Activated CD8-positive, alpha-beta memory T cell treated with anti-CD3 and anti-CD28 coated beads for 1 hour (primary cell): ENCODE data around the gene RPL32.
A peak's percentile ranks its signal among the peaks of the same experiment; 100 is the strongest.
"Not testable (repeated sequence)": the region's sequence is repeated elsewhere in the genome, so short reads cannot be mapped to it uniquely, and the experiment has no call there.

Experiments
- DNase-seq, 2 donors: peaks; one replicate each; pipeline ENCODE4 v3.0.0-alpha.2; 2020; ENCODE audit warnings: low read depth in 1 of 2; ENCODE audit errors: extremely low read depth in 1 of 2

The RPL32 gene

GRCh38 chr3:12868039-12869034 is 27.0 kb upstream of the RPL32 start:
- DNase-seq: peak in 1 of 2 donors; percentile 40

GRCh38 chr3:12866836-12867235 is 25.5 kb upstream of the RPL32 start:
- DNase-seq: no peak

- no peak for DNase-seq
Measured at GRCh38 chr3:12865271-12865670, 23.9 kb upstream of the RPL32 start.

DNA sequence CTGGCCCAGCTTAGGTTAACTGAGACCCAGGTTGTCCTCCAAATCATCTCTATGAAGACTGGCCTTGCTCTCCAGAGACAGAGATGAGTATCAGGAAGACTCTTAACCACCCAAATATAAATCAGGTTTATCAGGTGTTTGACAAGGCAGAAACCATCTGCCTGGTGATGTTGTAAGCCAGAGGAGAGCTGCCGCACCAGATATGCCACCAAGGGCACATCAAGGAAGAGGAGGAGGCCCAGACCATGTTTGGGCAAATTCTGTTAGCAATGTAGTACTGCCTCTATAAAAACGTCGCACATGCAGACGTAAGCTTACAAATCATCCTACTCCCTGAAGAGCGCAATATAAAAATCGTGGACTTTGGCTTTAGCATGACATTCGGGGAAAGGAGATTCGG is 21.0 kb upstream of the RPL32 start:
- DNase-seq: no peak

GRCh38 chr3:12861611-12862010 is 20.2 kb upstream of the RPL32 start:
- DNase-seq: no peak

GRCh38 chr3:12859840-12860239 is 18.5 kb upstream of the RPL32 start:
- no peak for DNase-seq

DNA sequence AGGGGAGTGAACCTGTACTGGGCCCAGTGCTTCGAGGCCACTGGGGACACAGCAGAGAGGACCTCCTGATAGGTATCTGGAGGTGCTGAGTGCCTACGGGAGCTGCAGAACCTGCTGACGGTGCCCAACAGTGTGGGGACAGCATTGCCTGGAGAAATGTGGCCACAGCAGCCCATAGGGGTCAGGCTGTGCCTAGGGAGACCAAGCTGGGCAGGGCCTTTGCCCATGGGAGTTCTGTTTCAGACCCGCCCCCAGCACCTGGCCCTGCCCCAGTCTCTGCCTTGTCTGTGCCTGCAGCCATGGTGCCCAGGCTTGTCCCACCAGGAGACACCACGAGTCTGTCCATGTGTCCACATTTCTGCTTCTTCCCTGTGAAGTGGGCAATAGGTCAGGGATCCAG is 15.3 kb upstream of the RPL32 start:
- no peak for DNase-seq

DNA sequence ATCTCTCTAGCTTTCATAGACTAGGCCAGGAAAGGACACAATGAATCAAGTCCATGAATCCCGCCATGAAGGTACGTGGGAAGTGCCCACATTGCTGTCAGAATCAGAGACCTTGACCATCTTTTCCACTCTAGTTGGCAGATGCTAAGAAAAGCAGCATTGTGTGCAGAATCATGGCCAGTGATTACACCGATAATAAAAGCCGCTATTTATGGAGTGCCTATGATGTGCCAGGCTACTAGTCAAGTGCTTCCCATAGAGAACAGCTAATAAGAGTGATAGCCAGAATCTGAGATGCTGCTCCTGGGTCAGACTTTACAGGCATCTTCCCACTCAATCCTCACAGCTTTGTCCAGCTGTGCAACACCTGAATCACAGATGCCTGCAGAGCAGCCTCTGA is 13.2 kb upstream of the RPL32 start:
- DNase-seq: no peak

DNA sequence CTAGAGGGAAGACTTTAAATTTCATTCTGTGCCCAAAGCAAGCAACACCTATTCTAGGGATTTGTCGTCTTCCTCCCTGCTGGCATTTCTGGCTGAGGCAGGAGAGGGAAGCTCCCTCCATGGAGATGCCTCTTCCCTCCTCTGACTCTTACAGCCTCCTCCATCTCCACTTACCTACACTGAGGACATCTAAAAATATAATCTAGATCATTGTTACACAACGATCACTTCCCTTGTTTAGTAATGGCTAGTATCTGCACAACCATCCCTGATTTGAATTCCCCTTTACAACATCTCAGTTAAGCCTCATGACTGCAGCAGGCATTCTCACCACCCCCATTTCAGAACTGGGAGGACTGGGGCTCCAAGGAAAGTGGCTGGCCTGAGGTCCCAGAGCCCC is 12.5 kb upstream of the RPL32 start:
- not testable (repeated sequence) for DNase-seq

- no peak for DNase-seq
Measured at GRCh38 chr3:12852201-12852600, 10.8 kb upstream of the RPL32 start.

GRCh38 chr3:12845811-12846210 is 4.4 kb upstream of the RPL32 start:
- no peak for DNase-seq

- DNase-seq: no peak
Measured at GRCh38 chr3:12842469-12842868, 1.1 kb upstream of the RPL32 start.

DNA sequence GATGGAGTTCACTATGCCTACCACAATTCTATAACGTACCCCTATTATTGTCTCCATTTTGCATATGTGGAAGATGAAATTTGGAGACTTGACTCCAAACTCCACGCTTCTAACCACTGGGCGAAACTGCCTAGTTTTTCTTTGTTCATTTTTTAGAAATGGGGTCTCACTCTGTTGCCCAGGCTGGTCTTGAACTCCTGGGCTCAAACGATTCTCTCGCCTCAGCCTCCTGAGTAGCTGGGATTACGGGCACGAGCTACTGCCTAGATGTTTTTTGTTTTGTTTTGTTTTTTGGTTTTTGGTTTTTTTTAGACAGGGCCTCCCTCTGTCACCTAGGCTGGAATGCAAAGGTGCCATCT is 584 bp upstream of the RPL32 start:
- DNase-seq: no peak

GRCh38 chr3:12840591-12841148 is 695 bp downstream of the RPL32 start:
- no peak for DNase-seq

DNA sequence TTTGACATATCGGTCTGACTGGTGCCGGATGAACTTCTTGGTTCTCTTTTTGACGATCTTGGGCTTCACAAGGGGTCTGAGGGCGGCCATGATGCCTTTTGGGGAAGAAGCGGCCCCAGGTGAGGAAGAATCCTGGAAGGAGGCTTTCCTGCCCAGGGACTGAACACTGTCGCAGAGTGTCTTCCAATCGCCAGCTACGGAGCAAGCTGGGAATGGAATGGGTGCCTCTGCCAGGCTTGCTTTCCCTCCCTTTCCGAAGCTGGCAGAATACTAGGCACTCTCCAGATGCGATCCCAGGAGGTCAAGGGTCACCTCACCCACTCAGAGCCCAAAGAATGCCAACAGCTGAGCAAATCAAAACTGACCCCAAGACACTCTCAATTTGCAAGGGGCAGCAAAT is 1.2 kb downstream of the RPL32 start:
- not testable (repeated sequence) for DNase-seq

DNA sequence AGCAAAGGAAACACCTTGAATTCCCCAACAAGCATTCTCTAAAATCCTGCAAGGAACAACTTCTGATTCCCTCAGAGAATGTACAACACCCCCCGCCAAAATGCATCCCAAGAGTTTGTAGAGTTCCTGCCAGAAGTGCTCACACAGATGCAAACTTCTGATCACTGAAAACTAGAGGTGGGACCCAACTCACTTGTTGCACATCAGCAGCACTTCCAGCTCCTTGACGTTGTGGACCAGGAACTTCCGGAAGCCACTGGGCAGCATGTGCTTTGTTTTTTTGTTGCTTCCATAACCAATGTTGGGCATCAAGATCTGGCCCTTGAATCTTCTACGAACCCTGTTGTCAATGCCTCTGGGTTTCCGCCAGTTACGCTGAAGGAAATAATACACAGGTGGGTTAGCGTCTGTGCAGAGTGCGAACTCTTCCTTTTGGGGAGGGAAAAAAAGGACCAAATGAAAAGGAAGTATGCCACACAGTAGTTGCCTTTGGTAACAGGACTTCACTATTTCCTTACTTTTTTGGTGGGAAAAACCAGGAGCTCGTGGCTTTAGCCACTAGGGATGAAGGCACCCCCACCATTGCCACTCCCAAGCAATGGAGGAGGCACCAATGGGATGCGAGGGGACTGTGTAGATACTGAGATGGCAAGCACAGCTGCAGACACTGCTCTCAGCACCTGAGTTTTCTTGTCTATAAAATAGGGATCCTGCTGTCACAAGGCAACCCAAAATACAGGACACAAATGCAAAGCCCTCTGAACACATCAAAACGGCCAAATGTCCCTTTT is 2.0 kb downstream of the RPL32 start:
- no peak for DNase-seq

DNA sequence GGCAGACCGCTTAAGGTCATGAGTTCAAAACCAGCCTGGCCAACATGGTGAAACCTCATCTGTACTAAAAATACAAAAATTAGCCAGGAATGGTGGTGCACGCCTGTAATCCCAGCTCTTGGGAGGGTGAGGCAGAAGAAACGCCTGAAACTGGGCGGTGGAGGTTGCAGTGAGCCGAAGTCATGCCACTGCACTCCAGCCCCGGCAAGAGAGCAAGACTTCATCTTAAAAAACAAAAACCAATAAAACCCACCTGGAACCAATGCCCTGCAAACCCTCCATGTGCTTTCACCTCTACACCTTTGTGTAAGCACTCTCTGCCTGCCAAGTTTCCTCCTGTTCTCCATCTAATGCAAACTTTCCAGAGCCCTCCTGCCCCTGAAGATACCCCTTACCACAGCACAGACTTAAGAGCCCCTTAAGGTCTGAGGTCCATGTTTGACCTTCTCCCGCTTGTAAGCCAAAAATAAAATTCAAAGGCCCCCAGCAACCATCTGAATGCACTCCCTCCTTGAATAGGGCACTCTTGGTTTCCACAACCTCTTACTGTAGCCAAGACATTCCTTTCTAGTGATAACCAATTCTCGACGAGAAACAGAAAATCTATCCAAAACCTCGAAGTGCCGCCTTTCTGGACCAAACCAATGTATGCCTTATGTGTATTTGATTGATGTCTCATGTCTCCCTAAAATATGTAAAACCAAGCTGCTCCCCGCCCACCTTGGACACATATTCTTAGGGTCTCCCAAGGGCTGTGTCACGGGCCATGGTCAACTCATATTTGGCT is 3.0 kb downstream of the RPL32 start:
- DNase-seq: no peak

DNA sequence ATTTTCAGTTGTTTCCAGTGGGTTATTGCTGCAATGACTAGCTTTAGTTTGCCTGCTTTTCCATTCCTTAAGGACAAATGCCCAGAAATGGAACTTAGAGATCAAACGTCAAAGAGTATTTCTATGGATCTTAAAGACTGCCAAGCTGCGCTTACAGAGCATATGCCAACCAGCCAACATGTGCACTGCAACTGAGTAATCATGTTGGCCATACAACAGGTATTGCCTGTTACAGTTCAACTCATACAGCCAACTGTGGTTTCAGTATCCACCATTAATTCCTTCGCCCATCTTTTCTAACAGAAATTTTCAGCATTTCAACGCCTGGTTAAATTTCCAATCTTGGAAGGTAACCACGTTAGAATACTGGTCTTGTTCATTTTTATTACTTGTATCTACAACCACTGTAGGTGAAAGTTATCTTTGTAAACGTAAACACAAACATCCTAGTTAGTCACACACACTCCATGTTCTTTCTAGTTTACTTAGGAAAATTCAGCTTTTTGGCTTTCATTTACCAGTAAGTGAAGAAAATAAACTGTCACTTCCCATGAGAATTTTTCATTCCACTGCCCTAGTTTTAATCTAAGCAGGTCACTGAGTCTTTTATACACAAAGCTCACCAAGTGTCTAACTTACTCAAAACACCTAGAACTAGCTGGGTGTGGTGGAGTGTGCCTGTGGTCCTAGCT is 3.9 kb downstream of the RPL32 start:
- no peak for DNase-seq

- DNase-seq: no peak
Measured at GRCh38 chr3:12835052-12835665, 6.2 kb downstream of the RPL32 start.
